ENCODE measurements around the gene NR4A2. TPM values are rescaled to one million over a fixed set of nuclear protein-coding genes. Genes with fewer than 3 reads are reported as not detected.

NR4A2 gene
- 0.70 TPM in 1 of 2 replicates, not detected in the other for total RNA-seq (2014; rRNA removed; shearing (Covaris generic))

- peak; percentile 79 for DNase-seq (ENCODE audit: low spot score)
Observed at GRCh38 chr2:156332534-156333273, at the start of gene NR4A2. Gene NR4A2, minus strand, starts transcription at chr2:156332721. Its CDS starts 2,535 bp downstream, at chr2:156330186.

GRCh38 chr2:156380117-156380645 lies 47.7 kb upstream of the NR4A2 start:
- no peak for DNase-seq (ENCODE audit: low spot score)

DNA sequence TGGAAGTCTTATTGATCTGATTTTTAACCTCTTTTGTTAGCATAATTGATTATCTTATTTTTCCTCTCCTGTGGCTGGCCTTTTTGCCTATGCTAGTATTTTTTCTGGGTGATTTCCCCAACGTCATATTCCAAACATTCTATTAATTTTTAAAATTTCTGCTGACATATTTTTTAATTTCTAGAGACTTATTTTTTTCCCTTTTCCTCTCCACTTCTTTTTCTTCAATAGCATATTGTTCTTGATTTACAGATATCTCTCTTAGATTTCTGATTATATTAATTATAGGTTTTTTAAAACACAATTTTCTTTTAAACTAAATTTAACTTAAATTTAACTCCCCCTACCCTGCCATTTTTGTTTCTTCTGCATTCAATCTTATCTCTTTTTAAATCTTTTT lies 47.2 kb upstream of the NR4A2 start:
- DNase-seq (ENCODE audit: low spot score): no peak

DNA sequence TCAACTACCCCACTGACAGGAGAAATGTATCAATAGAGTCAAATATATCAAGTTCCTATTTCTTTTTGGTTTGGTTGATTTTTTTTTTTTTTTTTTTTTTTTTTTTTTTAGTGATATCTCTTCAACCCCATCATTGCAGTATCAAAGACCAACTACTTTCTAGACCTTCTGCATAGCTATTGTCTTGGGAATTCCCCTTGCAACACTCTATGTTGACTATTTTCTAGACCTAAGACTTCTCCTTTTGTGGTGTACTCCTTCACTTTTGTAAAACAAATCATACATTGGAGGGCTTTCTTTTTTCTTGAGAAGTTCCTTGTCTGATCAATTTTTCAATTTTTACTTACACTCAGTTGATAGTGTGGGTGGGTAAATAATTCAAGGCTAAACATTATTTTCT lies 46.5 kb upstream of the NR4A2 start:
- no peak for DNase-seq (ENCODE audit: low spot score)

- no peak for DNase-seq (ENCODE audit: low spot score)
Observed at GRCh38 chr2:156366753-156367152, 34.2 kb upstream of the NR4A2 start.

DNA sequence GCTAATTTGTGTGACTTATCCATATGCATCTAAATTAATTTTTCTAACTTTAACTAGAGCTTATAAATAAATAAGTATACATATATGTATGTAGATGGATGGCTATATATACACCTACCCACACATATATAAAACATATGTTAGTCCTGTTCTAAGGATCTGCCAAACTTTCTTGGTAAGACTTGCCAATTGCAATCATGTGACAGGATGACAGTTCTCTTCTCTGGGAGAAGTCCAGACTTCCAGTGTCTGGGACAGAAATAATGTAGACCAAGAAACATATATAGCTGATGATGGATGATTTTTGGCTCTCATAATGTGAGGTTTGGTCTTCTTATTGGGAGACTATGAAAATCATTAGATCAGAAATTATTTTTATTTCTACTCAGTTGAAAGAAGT lies 30.6 kb upstream of the NR4A2 start:
- no peak for DNase-seq (ENCODE audit: low spot score)

GRCh38 chr2:156356014-156356754 lies 23.7 kb upstream of the NR4A2 start:
- DNase-seq (ENCODE audit: low spot score): no peak

- DNase-seq (ENCODE audit: low spot score): no peak
Observed at GRCh38 chr2:156352911-156353310, 20.4 kb upstream of the NR4A2 start.

GRCh38 chr2:156350374-156351142 lies 18.0 kb upstream of the NR4A2 start:
- DNase-seq (ENCODE audit: low spot score): no peak

DNA sequence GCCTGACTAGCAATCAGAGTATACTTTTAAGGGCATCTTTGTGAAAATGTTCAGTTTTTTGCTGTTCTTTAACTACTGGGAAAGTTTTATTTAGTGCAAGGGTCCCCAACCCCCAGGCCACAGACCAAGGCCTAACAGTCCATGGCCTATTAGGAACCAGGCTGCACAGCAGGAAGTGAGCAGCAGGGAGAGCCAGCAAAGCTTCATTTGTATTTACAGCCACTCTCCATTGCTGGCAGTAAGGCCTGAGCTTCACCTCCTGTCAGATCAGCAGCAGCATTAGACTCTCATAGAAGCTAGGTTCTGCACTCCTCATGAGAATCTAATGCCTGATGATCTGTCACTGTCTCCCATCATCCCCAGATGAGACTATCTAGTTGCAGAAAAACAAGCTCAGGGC lies 17.1 kb upstream of the NR4A2 start:
- DNase-seq (ENCODE audit: low spot score): no peak

- DNase-seq (ENCODE audit: low spot score): no peak
Observed at GRCh38 chr2:156349161-156349560, 16.6 kb upstream of the NR4A2 start.

- no peak for DNase-seq (ENCODE audit: low spot score)
Observed at GRCh38 chr2:156347431-156347830, 14.9 kb upstream of the NR4A2 start.

- no peak for DNase-seq (ENCODE audit: low spot score)
Observed at GRCh38 chr2:156346731-156347130, 14.2 kb upstream of the NR4A2 start.

GRCh38 chr2:156345582-156345981 lies 13.1 kb upstream of the NR4A2 start:
- DNase-seq (ENCODE audit: low spot score): no peak

DNA sequence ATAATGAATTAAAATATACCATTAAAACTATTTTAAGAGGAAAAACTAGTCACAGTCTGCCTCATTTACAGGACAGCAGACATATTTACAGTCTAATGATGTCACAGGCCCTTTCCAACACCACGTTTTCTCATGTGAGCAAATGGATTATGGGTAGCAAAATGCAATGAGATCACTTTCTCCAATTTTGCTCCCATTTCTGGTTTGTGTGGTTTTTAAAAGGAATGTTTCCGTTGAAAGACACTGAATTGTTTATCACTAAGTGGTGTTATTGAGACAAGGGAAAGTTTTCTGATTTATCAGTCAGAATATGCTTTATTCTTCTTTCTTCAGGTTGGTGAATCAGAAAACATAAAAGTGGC lies 11.4 kb upstream of the NR4A2 start:
- peak; percentile 76 for DNase-seq (ENCODE audit: low spot score)

DNA sequence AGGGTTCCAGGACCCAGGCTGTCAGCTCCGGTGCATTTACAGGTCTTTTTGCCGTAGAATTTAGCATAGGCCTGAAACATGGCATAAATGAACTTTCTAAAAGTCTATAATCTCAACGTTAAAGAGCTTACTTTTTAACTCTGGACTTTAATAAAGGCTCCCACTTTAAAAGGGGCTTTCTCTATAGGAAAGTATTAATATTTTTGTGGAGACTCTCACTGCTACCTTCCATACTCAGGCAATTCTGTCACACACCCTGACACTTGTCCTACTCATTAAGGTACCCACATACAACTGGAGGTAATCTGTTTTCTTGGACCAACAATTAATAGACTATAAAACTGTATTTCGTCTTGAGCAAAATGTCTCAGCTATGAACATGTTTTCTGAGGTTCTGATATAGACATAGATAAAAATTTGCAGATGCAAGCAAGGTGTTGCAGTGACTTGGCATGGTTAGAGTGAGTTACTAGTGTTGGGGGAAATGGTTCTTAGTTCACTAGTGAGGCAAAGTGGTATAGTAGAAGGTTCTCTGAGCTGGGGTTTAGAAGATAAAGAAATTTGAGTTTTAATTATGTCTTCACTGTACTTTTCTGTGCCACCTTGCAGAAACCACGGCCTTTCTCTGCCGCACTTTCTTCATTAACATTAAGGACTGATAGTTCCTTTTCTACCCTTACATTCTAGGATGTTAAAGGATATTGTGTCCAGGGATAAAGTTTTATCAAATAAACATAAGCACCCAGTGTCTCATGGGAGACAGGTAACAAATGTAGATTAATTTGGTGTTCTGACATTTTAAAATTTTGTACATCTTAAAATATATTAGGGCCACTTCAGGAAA lies 10.8 kb upstream of the NR4A2 start:
- DNase-seq (ENCODE audit: low spot score): no peak

DNA sequence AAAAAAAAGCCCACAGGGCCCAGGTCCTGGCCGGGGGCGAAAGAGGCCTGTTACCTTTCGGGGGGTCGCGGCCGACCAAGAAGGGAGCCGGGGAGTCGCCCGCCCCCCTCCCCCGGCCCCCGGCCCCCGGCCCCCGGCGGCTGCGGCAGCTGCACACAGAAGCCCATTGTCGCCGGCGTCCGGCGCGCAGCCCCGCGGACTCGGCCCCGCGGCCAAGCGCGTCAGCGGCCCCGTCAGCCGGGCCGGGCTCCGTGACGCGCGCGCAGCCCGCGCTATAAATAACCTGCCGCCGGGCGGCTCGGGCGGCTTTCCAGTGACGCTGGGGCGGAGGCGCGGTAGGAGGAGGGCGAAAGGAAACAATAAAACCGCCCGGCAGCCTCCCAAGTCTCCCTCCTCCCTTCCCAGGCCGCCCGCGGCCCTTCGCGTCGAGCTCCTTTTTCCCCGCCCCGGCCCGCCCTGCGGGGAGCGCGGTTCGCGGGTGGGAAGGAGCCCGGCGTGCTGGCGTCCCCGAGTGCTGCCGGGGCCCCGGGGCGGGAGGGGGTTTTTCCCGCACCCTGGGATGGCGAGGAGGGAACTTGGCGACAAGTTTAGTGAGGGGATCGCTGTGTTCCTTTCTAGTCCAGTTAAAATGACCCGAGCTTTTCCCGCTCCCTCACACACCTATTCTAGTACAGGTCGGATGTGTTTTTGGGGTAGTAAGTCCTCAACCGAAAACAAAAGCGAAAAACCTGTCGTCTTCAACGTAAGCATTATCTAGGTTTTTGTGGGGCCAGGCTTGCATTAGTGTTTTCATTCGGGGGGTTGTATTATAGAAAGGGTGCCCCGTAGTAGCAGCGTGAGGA lies 10.0 kb upstream of the NR4A2 start:
- peak; percentile 84 for DNase-seq (ENCODE audit: low spot score)

DNA sequence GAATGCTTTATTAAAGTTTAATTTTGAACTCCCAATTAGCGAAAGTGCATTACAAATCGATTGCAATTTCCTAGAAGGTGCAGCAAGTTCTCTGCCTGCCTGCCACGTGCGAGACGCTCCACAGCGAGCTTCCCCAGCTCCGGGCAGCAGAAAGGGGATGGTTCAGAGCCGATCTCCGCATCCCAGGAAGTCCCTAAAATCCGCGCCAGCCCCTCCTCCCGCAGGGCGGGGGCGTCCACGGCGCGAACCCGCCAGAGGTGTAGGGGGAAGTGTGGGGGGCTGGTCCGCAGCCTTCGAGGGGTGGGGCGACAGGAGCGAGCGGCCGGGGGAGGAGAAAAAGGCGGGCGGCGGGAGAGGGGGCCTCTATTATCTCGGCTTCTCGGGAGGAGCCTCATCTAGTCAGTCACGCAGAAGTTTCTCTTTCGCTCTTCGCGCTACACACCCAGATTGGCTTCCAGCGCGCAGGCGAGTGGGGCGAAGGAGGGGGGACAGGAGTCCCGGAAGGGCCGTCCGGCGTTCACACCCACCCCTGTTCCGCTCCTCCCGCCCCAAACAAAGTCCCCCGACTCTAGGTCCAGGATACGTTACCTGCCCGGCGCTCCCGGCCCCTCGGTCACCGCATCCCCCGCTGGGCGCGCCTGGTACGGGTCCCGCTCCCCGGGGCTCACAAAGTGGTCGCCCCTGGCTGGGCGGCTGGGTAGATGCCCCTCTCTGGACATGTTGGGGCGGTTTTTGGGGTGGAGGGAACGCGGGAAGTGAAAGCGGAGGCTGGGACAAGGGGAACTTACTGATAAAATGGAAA lies 9.1 kb upstream of the NR4A2 start:
- peak; percentile 96 for DNase-seq (ENCODE audit: low spot score)

DNA sequence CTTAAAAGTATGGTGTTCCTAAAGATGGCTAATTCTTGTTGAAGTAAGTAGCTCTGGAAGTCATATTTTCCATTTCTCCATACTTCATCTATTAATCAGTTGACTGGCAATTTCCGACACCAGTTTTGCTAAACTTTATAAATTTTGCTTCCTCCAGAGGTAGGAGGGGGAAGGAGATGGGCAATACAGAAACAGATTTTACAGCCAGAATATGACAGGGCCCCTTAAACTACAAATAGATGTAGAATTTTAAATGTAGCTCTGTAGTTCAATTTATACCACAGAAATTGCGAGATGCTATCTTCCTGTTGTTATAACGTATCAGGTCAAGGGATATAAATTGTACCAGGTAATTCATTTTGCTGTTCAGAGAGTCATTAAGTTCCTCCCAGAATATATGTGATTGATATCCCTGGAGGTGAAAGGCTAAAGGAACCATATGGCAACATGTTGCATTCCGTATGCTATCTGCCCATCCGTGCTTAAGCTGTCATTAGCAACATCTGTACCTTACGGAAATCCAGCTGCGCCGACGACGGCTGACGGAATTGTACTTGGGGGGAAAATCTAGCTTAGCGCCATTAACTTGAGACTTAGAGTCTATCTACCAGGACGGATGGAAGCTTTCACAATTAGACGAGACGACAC lies 8.4 kb upstream of the NR4A2 start:
- DNase-seq (ENCODE audit: low spot score): no peak
